Kidney (tissue), 14 donors: ENCODE measurements around the gene GRIK3. TPM values are rescaled to one million over a fixed set of nuclear protein-coding genes. Genes with fewer than 3 reads are reported as not detected.

ENCODE experiments used
- DNase-seq, 5 donors: peaks; one replicate each; pipeline ENCODE4 v3.0.0-alpha.2; 2013 to 2020
- FAIRE-seq: peaks from 2 replicates; lab custom pipeline; 2012; peaks lifted over from hg19 to GRCh38; lab: Jason Lieb, UNC
- H3K27ac ChIP-seq, 2 donors: one replicate each; pipeline ENCODE4 v1.7.0; 2013; ENCODE audit warnings: low read depth in 2 of 2, low read length in 2 of 2, inconsistent platforms in 1 of 2
- H3K27me3 ChIP-seq: one replicate; pipeline ENCODE4 v1.7.1; 2013; ENCODE audit warnings: low read length, inconsistent platforms; ENCODE audit not compliant: control insufficient read depth, insufficient read depth
- H3K36me3 ChIP-seq, 3 donors: one replicate each; pipeline versions ENCODE4 v1.7.0 to v1.7.1; 2013; ENCODE audit warnings: low read length in 3 of 3, control low read depth in 1 of 3, inconsistent platforms in 1 of 3; ENCODE audit not compliant: insufficient read depth in 3 of 3, control insufficient read depth in 2 of 3
- H3K4me1 ChIP-seq, 3 donors: one replicate each; pipeline versions ENCODE4 v1.7.0 to v1.7.1; 2013; ENCODE audit warnings: low read length in 3 of 3, inconsistent platforms in 1 of 3, low read depth in 1 of 3; ENCODE audit not compliant: control insufficient read depth in 2 of 3, insufficient read depth in 2 of 3
- H3K4me3 ChIP-seq, 3 donors: one replicate each; pipeline versions ENCODE4 v1.7.0 to v1.8.1; 2013; ENCODE audit warnings: low read length in 3 of 3, control low read depth in 1 of 3, inconsistent platforms in 1 of 3
- H3K9ac ChIP-seq, 3 donors: one replicate each; pipeline versions ENCODE4 v1.7.0 to v1.7.1; 2013; ENCODE audit warnings: low read length in 3 of 3, control low read depth in 1 of 3, inconsistent platforms in 1 of 3
- H3K9me3 ChIP-seq, 3 donors: one replicate each; pipeline versions ENCODE4 v1.7.0 to v1.7.1; 2013; ENCODE audit warnings: low read length in 3 of 3, control low read depth in 1 of 3, inconsistent platforms in 1 of 3; ENCODE audit not compliant: control insufficient read depth in 2 of 3, insufficient read depth in 1 of 3
- CTCF ChIP-seq: IDR thresholded peaks from 3 replicates; pipeline ENCODE4 v1.5.1; 2012; ENCODE audit warnings: mild to moderate bottlenecking, moderate library complexity, borderline replicate concordance; ENCODE audit not compliant: insufficient read depth; ENCODE audit errors: extremely low read depth
- intact Hi-C: fragments of 100-400 bp; cut with DNase I; formaldehyde crosslinking; loops from one replicate; pipeline ENCODE4 v1.11.1; 2022
- polyA plus RNA-seq: library from polyadenylated mRNA; stranded (reverse); fragments of 350-450 nt; fragmentation: Illumina TruSeq; extraction: RNeasy Lipid Tissue Mini Kit (QIAGEN cat#74804); gene quantifications from one replicate; pipeline ENCODE4 v1.2.3, GENCODE V29; 2014; ENCODE audit warnings: low read depth, low replicate concordance; ENCODE audit not compliant: insufficient read depth
- total RNA-seq: library from RNA; stranded (reverse); fragmentation: NEBNext Ultra II Directional; extraction: Animal tissue kit (Norgen Biotek cat#: 25700); gene quantifications from one replicate; pipeline ENCODE4 v1.2.1, GENCODE V29; 2021
- donor health status: control.
- donor health status: control.
- donor health status: control.
- donor health status: control.
- donor health status: control.
- donor health status: DM: yes; HTN: yes; CAD: no.
- donor health status: Normal renal cell carcinoma (clear cell type).

Gene GRIK3
- total and polyA plus RNA-seq, 2 donors from 2014 or later: 0.06 to 0.38 TPM

GRCh38 chr1:36805979-36806640 is 228.2 kb downstream of the GRIK3 start:
- FAIRE-seq (no peak), DNase-seq (peak in 2 of 5 donors; percentile 34 to 45)
- H3K9me3 ChIP-seq: no peaks in the 10 kb centered on the region
- intact Hi-C loops: no loop called here
- H3K27ac ChIP-seq: no peak overlapping the region
- no peak overlapping the region for H3K9ac ChIP-seq
- no peaks in the 10 kb centered on the region for H3K27me3 ChIP-seq
- no peak overlapping the region for H3K4me3 ChIP-seq
- H3K4me1 ChIP-seq: no peaks in the 10 kb centered on the region
- no peaks in the 10 kb centered on the region for H3K36me3 ChIP-seq
- TF ChIP-seq CTCF: no peak

GRCh38 chr1:36804669-36805314 is 229.5 kb downstream of the GRIK3 start:
- Histone ChIP-seq H3K4me1 (no peaks in the 10 kb centered on the region), H3K36me3 (no peaks in the 10 kb centered on the region), H3K9ac (no peak overlapping the region), H3K27ac (no peak overlapping the region), H3K9me3 (no peaks in the 10 kb centered on the region), H3K27me3 (no peaks in the 10 kb centered on the region), H3K4me3 (no peak overlapping the region)
- DNase-seq (peak in 1 of 5 donors; percentile 57), FAIRE-seq (no peak)
- TF ChIP-seq CTCF: no peak
- intact Hi-C loops: no loop called here

GRCh38 chr1:36803868-36804570 is 230.3 kb downstream of the GRIK3 start:
- intact Hi-C loops: no loop called here
- H3K36me3 ChIP-seq: no peaks in the 10 kb centered on the region
- FAIRE-seq (no peak), DNase-seq (peak in 1 of 5 donors; percentile 6)
- no peaks in the 10 kb centered on the region for H3K4me1 ChIP-seq
- no peaks in the 10 kb centered on the region for H3K27me3 ChIP-seq
- no peak for TF ChIP-seq CTCF
- H3K9ac ChIP-seq: no peak overlapping the region
- no peak overlapping the region for H3K4me3 ChIP-seq
- H3K27ac ChIP-seq: no peak overlapping the region
- H3K9me3 ChIP-seq: no peaks in the 10 kb centered on the region
